Activated CD8-positive, alpha-beta memory T cell treated with anti-CD3 and anti-CD28 coated beads for 36 hours (primary cell): Measurements from ENCODE around the gene CD14. TPM values are rescaled to one million over a fixed set of nuclear protein-coding genes. Genes with fewer than 3 reads are reported as not detected.
"Not testable (repeated sequence)": the region's sequence is repeated elsewhere in the genome, so short reads cannot be mapped to it uniquely, and the experiment has no call there.

Experiments used
- CTCF ChIA-PET: fragments of 350-600 bp; sonication (Branson Sonifier 250); formaldehyde crosslinking; loops from one replicate; lab custom pipeline; 2021; ENCODE audit warnings: antibody characterized with exemption; lab: Charles Lee
- POLR2A ChIA-PET: fragments of 350-600 bp; sonication (Branson Sonifier 250); formaldehyde crosslinking; loops from one replicate; lab custom pipeline; 2021; ENCODE audit warnings: antibody characterized with exemption; lab: Charles Lee
- total RNA-seq, 2 experiments: library from RNA; stranded (reverse); gene quantifications; one replicate each; pipeline ENCODE4 v1.2.3, GENCODE V29; 2021

The CD14 gene
- total RNA-seq, 2 experiments from 2014 or later = 0.44 to 0.70 TPM

DNA sequence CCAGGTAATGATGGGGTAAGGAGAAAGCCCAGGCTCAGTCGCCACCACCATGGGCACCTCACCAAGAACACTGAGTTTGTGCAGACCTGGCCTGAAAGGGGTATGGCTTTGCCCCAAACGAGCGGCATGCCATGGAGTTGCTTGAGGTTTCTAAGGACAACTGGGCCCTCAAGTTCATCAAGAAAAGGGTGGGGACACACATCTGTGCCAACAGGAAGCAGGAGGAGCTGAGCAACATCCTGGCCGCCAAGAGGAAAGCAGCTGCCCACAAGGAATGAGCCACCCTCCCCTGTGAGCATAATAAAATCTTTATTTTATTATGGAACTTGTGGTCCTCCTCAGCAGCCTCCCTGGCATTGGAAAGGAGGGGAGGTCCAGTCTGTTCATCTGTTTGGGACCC, 23.8 kb downstream of the CD14 start:
- POLR2A ChIA-PET = no interaction called here
- CTCF ChIA-PET = interaction anchor here (0.5 kb wide), 1 partner anchor 254 kb away, joined by 3 read pairs; no protein-coding TSS in a partner anchor

DNA sequence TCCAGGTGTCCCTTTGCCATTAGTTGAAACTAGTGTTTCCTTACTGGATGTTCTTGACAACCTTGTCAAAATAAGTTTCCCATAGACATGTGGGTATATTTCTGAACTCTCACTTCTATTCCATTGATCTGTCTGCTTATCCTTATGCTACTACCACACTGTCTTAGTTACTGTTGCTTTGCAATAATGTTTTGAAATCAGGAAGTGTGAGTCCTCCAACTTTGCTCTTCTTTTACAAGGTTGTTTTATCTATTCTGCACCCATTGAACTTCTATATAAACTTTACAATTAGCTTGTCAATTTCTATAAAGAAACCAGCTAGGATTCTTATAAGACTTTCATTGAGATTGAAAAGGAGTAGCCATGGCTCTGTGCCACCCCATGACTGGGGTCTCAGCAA, 24.3 kb downstream of the CD14 start:
- POLR2A ChIA-PET = no interaction called here
- CTCF ChIA-PET = interaction anchor here (0.5 kb wide), 1 partner anchor 254 kb away, joined by 3 read pairs; no protein-coding TSS in a partner anchor

DNA sequence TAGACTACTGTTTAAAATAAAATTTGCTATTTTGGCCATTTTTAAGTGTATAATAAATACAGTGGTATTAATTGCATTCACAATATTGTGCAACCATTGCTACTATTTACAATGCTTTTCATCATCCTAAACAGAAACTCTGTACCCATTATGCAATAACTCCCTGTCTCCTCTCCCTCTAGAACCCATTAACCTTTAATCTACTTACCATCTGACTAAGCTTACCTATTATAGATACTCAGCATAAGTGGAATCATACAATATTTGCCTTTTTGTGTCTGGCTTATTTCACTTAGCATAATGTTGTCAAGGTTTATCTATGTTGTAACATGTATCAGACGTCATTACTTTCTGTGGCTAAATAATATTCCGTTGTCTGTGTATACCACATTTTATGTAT, 25.9 kb downstream of the CD14 start:
- ChIA-PET CTCF (no interaction called here), POLR2A (no interaction called here)

DNA sequence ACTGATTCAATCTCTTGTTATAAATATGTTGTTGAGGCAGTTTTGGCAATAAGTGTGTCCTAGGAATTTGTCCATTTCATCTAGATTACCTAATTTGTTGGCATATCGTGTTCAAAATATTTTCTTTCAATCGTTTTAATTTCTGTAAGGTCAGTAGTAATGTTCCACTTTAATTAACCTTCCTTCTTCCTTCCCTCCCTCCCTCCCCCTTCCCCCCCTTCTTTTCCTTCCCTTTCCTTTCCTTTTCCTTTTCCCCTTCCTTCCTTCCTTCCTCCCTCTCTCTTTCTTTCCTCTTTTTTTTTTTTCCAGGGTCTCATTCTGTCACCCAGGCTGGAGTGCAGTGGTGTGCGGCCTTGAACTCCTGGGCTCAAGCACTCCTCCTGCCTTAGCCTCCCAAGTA, 27.1 kb downstream of the CD14 start:
- POLR2A ChIA-PET = no interaction called here
- CTCF ChIA-PET = no interaction called here

DNA sequence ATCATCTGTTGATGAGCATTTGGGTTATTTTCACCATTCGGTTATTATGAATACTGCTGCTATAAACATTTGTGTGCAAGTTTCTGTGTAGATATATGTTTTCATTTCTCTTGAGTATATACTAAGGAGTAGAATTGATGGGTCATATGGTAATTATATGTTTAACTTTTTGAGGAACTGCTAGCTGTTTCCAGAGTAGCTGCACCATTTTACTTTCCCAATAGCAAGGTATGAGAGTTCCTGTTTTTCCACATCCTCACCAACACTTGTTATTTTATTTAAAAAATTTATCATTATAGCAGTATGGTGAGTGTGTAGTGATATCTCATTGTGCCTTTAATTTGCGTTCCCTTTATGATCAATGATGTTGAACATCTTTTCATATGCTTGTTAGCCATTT, 29.2 kb downstream of the CD14 start:
- CTCF ChIA-PET = interaction anchor here (0.6 kb wide), 1 partner anchor 617 kb away, joined by 3 read pairs; no protein-coding TSS in a partner anchor
- POLR2A ChIA-PET = no interaction called here

DNA sequence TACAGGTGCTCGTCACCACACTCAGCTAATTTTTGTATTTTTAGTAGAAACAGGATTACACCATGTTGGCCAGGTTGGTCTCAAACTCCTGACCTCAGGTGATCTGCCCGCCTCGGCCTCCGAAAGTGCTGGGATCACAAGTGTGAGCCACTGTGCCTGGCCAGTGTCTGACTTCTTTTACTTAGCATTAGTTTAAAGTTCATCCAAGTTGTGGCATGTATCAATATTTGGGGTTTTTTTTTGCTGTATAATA, 29.6 kb downstream of the CD14 start:
- CTCF ChIA-PET, POLR2A ChIA-PET: not testable (repeated sequence)

DNA sequence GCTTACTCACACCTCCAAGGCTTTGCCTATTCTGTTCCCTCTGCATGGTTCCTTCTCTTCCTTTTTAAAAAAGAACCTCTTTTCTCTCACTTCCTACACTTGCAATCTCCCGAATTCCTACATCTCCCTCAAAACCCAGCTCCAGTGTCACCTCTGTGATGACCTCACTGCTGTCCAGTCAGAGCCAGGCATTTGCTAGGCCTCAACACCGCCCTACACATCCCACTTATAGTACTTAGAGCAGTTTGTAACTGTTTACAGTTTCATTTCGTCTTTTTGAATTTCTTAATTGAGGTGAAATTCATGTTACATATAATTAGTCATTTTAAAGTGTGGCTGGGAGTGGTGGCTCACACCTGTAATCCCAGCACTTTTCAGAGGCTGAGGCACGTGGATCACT, 30.8 kb downstream of the CD14 start:
- ChIA-PET POLR2A (no interaction called here), CTCF (no interaction called here)

DNA sequence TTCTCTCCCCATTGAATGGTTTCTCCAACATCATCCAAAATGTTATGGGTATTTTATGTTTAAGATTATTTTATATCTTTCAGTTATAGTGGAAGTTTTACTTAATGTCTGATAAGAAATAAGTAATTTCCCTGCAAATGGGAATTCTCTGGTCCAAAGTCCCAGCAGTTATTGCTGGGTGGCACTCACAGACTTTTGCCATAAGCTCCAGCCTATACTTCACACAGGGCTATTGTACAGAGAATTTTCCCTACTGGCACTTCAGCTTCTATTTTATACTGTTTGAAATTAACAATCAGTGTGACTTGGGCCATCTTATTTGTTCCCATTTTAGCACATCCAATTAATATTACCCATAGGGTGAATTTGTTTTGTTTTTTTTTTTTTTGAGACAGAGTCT, 32.9 kb downstream of the CD14 start:
- POLR2A ChIA-PET = no interaction called here
- CTCF ChIA-PET = interaction anchor here (0.7 kb wide), 1 partner anchor 222 kb away, joined by 3 read pairs; no protein-coding TSS in a partner anchor

DNA sequence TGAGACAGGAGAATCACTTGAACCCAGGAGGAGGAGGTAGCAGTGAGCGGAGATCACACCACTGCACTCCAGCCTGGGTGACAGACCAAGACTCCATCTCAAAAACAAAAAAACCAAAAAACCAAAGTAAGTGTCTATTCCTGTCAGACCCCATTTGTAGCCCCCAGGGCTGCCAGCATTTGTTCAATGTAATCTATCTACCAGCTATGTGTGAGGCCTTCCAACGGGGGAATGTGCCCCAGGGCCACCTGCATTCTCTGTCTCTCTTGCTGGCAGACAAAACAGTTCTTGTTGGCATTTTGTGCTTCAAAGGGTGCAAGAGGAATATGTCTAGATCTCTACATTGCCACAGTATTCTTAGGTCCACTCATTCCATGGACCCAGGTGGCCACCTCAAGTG, 34.1 kb downstream of the CD14 start:
- ChIA-PET POLR2A (no interaction called here), CTCF (no interaction called here)

DNA sequence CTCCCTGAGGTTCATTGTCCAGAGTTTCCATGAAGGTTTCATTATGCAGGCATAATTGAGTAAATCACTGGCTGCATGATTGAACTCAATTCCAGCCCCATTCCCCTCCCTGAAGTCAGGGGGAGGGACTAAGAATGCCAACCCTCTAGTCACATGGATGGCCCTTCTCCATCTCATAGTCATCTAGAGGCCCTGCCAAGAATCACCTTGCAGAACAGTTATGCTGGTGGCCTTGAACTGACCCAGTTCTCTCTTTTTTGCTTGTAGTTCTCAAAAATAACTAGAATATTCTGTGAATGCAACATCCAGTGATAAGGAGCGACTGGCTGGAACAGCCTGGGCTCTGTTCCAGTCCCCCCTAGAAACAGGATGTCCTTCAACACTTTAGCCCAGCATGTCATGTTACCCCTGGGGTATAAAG, 36.6 kb downstream of the CD14 start:
- POLR2A ChIA-PET = no interaction called here
- CTCF ChIA-PET = no interaction called here

DNA sequence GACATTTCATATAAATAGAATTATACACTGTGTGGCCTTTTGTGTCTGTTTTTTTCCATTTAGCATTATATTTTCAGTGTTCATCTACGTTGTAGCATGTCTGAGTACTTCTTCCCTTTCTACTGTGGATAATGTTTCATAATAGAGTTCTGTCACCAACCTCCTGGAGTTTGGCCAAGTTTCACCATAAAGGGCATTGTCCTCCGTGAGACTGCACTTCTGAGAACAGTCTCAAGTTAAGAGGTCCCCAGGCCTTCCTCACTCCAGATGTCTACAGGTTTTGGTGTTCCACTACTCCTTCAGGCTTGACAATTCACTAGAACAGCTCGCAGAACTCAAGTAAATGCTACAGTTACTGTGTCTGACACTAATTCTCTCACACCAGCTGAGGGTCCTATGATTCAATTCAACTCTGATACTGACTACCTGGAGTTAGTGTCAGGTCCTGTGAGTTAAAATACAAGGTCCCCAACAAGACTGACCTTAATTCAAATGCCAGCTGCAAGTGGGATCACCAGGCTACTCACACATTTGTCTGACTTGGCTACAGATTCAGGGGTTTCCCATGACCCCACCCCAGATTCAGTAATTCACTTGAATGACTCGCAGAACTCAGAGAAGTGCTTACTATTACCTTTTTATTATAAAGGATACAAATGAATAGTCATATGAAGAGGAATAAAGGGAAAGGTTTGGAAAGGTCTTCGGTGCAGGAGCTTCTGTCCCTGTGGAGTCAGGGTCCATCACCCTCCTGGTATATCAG, 37.3 kb downstream of the CD14 start:
- CTCF ChIA-PET = no interaction called here
- POLR2A ChIA-PET = no interaction called here

DNA sequence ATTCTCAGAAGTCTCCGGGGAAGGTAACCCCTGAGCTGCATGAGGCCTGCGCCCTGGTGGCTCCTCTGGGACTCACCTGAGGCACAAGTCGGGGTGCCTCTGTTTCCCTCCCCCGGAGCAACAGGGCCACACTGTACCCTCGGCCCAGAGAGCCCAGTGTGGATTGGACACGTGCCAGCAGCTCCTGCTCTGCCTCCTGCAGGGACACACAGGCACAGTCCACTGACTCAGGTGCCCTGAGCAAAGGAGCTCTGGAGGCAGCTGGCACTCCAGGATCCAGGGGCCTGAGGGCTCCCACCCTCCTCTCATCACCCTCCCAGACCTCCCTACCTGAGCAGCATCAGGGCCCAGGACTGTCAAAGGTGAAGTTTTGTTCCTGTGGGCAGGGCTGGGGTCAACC, 38.8 kb downstream of the CD14 start:
- POLR2A ChIA-PET = no interaction called here
- CTCF ChIA-PET = no interaction called here

DNA sequence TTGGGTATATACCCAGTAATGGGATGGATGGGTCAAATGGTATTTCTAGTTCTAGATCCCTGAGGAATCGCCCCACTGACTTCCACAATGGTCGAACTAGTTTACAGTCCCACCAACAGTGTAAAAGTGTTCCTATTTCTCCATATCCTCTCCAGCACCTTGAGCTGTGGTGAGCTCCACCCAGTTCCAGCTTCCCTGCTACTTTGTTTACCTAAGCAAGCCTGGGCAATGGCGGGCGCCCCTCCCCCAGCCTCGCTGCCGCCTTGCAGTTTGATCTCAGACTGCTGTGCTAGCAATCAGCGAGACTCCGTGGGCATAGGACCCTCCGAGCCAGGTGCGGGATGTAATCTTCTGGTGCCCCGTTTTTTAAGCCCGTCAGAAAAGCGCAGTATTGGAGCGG, 39.9 kb downstream of the CD14 start:
- CTCF ChIA-PET, POLR2A ChIA-PET: not testable (repeated sequence)

DNA sequence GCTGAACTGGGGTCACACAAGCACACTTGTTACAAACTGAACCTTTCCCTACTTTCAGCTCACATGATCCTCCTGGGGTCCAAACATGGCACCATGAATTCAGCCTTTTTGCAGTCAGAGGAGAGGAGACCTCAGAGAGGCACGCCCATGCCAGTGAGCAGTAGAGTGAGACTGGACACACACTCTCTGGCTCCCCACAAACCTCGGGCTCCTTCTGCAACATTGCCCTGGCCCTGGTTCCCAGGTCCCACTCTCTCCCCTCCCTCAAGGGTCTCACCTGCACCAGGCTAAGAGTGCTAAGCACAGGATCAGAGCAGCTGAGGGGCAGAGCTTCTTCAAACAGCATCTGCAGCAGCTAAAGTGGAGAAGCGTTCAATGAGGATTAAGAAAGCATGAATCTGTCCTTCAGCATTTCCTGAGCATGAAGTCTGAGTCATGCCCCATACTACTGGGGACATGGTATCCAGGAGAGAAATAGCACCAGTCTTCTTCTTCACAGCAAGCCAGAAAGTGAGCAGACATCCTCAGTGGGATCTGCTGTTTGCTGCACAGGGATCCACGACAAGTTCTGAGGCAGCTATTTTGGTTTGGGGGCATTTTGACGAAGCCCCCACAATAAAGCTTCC, 41.1 kb downstream of the CD14 start:
- ChIA-PET POLR2A (no interaction called here), CTCF (interaction anchor here (0.5 kb wide), 2 partner anchors 58 to 128 kb away, joined by 3 read pairs; no protein-coding TSS in a partner anchor)

DNA sequence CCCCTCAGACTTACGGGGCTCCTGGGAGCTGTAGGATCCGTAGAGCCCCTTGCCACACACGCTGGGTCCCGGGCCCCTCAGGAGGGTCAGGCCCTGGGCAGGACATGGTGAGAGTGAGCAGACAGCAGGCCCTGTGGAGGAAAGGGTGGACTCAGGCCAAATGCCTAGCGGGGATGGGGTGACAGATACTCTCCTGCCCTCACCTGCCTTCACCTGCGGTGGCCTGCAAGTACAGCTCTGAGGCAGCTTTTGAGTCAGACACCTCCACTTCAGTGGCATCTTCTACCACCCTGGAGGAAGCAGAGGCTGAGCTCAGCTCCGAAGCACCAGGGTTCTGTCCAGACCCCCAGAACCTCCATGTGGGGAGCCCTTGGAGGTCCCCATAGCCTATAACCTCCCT, 42.1 kb downstream of the CD14 start:
- POLR2A ChIA-PET = no interaction called here
- CTCF ChIA-PET = no interaction called here

DNA sequence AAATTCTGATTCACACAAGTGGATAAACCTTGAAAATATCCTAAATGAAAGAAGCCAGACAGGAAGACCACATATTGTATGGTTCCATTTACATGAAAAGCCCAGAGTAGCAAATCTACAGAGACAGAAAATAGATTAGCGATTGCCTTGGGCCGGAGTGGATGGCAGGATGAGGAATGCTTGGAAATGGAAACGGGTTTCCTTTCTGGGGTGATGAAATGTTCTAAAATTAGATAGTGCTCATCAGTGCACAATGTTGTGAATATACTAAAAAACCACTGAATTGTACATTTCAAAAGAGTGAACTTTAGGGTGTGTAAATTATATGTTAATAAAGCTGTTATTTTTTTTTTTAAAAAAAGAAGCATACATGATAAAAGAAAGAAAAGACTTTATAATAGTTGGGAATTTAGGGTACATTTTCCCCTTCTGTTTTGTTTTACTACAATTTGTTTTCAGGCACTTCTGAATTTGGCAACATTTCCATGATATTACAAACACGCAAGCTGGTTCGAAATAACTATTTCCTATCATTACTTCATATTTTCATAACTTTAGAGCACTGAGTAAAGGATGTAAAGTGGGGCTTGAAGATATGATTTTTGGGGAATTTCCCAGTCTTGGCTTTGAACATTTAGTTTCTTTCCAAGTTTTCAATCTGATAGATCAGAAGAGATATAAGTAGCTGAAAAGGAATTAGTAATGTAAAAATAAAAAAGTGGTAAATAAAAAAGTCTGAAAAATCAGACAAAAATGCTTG, 44.5 kb downstream of the CD14 start:
- CTCF ChIA-PET = no interaction called here
- POLR2A ChIA-PET = no interaction called here

DNA sequence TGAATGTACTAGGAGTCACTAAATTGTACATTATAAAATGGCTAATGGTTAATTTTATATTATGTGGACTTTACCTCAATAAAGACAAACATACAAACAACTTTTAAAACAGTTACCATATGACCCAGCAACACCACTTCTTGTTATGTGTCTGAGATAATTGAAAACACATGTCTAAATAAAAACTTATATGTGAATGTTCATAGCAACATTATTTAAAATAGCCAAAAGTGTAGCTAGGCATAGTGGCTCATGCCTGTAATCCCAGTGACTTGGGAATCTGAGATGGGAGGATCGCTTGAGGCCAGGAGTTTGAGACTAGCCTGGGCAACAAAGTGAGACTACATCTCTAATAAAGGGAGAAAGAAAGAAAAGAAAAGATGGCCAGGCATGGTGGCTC, 45.5 kb downstream of the CD14 start:
- ChIA-PET CTCF (no interaction called here), POLR2A (no interaction called here)
